Right lung (tissue), 5 donors: ENCODE results near the gene CDKAL1. TPM values are rescaled to one million over a fixed set of nuclear protein-coding genes. Genes with fewer than 3 reads are reported as not detected.
"Not testable (repeated sequence)": the region's sequence is repeated elsewhere in the genome, so short reads cannot be mapped to it uniquely, and the experiment has no call there.

Experiments used
- DNase-seq, 2 donors: peaks; one replicate each; pipeline ENCODE4 v3.0.0-alpha.2; 2013
- polyA plus RNA-seq, 5 donors: library from polyadenylated mRNA; unstranded; fragments of 120-200 nt; gene quantifications; one replicate each; pipeline versions ENCODE4 v1.2.1 to v1.2.3, GENCODE V29; 2013; ENCODE audit warnings: inconsistent platforms in 1 of 5, low replicate concordance in 1 of 5; ENCODE audit not compliant: insufficient read length in 5 of 5, insufficient read depth in 1 of 5

The CDKAL1 gene
- polyA plus RNA-seq, 5 donors = 15.1 to 19.5 (median 18.2) TPM

DNA sequence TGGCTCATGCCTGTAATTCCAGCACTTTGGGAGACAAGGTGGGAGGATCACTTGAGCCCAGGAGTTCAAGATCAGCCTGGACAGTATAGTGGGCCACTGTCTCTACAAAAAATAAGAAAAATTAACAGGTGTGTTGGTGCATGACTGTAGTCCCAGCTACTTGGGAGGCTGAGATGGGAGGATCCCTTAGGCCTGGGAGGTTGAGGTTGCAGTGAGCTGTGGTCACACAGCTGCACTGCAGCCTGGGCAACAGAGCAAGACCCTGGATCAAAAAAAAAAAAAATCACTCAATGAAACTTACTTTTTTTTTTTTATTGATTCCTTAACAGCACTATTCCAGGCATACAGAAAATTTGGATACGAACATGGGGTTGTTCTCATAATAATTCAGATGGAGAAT is 14.0 kb downstream of the CDKAL1 start:
- no peak for DNase-seq

DNA sequence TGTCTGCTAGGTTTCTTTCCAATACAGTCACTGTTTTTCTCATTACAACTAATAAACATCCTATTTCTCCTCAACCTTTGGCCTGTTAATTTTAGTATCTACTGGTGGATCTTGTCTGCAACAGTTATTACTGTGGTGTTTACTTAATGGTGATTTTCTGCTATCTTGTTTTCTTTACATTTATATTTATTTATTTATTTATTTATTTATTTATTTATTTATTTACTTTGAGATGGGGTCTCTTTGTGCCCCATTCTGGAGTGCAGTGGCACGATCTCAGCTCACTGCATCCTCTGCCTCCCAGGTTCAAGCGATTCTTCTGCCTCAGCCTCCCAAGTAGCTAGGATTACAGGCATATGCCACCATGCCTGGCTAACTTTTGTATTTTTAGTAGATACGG is 15.1 kb downstream of the CDKAL1 start:
- DNase-seq = not testable (repeated sequence)

DNA sequence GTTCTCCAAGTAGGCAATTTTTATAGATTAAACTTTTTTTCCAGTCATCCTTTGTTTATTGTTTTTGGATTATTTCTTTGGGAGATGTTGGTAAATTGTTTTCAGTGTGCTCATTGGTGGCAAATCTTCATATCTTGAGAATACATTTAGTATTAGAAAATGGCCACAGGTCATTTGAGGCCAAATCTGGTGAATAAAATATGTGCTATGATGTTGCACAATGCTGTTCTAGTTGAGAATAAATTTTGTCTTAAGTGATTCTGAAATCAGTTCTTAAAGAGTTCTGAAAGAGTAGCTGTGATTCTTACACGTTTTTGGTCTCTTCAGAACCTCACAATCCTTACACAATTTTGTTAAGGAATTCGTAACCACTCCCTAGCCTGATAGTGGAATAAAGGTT is 20.1 kb downstream of the CDKAL1 start:
- DNase-seq = no peak

DNA sequence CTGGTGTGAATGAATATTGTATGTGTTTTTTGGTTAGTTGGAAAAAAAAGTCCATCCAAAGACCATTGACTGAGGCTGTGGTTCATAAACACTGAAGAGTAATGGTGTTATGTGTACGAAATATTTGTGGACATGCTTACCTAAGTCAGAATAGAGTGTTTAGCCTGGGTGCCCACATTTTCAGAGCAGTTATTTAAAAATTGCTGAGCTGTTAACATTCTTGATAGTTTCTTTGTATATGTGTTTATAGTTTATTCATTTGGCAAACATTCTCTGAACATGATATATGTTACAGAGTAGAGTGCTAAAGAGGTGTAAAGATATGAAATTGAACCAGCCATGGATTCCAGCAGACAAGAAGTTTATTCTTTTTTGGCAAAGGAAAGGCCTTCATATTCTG is 20.6 kb downstream of the CDKAL1 start:
- DNase-seq = no peak

DNA sequence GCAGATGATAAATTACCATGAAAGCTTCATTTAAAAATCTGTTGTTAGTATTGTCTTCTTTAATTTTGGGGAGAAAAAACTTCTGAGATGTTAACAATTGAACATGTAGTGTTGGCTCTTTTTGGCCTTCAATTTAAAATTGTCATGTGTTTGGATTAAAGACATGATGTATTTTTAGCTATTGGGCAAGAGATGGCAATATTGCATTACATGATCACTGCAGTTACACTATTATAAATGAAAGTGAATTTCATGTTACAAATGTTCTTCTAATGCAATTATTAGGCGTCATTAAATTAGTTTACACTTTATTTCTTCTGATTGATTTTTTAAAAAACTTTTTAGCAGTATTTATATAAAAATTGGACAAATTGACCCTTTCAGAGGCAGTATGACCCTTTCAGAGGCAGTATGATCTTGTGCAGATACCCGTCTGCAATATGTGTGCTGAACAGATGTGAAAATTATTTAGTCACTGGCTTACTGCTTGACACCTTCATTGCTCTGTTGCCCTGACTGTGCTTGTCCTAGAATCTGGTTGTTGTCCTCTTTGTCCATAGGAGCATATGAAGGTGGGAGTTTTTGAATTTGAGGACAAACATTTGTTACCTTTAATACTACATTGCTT is 25.8 kb downstream of the CDKAL1 start:
- no peak for DNase-seq

DNA sequence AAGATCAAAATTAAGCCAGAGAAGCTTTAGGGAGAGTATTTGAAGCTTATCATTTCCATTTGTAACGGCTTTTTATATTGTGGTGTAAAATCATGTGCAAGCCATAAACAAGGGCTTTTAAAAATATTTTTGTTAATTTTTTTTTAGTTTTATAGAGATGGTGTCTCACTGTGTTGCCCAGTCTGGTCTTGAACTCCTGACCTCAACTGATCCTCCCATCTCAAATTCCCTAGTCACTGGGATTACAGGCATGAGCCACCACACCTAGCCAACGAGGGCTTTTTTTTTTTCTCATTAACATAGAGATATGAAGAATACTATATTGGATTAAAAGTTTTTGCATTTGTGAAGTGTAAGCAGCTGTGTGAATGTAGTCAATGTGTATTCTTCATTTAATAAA is 29.1 kb downstream of the CDKAL1 start:
- no peak for DNase-seq

DNA sequence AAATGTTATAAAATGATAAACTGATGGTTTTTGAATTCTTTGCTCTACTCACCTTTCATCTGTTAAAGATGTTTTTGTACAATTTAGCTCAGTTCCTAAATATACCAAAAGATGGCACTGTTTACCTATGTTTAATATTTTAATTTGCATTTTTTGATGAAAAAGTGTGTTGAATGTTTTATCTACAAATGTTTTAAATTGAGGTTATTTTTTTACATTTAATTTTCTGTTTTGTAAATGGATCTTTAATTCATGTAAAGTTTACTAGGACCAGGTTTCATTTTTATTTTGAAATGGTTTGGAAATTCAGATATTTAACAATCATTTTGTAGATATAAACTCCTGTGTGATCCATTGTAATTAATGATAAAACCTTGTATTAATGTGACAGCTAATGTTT is 30.0 kb downstream of the CDKAL1 start:
- peak in 1 of 2 donors; percentile 27 for DNase-seq

DNA sequence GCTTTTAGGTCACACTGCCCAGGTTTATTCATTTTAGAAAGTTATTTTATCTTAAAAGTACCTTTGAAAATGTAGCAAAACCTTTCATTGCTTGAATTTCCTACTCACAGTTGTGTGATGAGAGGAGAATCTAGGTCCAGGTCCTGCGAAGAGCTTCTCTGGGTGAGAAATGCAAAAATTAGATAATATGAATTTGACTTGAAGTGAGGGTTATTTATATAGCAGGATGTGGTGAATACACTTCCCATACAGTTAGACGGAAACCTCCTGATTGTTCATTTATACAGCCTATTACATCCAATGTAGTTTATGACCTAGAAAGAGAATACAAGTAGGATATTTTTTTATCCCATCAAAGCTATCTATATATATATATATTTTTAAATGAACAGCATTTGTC is 30.5 kb downstream of the CDKAL1 start:
- DNase-seq = no peak

DNA sequence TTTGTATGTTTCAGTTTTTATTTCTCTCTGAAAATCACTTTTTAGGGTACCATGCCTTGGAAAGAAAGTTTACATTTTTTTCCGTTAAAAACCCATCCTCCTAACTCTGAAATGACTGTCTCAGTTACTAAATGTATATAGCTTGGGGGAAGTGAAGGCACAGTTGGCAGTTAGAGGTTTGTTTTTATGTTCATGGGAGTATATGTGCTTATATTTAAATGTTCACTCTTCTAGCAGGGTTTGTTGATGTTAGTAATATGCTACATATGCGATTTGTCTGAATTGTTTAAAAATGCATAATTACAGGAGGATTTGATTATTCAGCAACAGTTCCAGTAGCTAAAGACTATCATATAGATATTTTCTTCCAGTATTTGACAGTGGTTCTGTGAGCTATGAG is 31.1 kb downstream of the CDKAL1 start:
- DNase-seq = no peak

DNA sequence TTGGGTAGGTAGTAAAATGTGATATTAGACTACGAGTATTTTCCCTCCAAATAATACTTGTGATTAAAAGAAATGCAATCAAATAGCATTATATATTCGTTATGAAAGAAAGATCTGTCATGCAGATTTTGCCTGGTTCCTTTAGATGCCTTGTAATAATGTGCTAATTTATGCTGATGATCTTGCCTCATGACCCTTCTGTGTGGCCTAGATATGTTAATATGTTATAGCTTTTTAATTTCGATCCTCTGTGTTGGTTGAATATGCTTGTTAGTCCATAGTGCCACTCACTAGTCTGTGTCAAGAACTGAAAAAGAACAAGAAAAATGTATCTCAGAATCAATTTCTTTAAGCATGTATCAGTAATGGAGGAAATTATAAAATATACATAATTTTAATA is 31.9 kb downstream of the CDKAL1 start:
- no peak for DNase-seq

DNA sequence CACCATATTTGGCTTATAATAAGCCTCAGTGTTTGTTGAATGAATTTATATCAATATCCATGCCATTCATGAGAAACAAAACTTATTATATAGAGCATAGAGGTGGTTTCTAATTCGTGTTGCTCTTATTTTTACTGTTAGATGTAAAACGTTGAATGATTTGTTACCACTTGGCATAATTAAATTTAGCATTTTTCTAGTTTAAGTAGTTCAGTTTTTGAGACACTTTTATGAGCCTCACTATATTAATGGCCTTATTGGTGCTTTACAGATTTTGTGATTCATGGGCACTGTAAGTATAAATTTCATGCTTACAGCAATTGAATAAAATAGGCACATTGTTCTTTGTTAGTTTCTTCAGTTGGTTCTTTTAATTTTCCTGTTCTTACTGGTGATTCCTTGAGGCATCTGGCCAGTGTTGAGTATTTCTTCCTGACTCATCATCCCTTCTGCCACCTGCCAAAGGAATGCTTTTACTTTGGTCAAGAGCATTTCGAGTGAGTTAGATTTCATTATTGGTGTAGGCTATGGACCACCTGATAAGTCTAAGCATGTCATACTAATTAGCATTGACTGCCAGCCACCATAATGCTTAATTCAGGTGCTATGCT is 34.8 kb downstream of the CDKAL1 start:
- no peak for DNase-seq

DNA sequence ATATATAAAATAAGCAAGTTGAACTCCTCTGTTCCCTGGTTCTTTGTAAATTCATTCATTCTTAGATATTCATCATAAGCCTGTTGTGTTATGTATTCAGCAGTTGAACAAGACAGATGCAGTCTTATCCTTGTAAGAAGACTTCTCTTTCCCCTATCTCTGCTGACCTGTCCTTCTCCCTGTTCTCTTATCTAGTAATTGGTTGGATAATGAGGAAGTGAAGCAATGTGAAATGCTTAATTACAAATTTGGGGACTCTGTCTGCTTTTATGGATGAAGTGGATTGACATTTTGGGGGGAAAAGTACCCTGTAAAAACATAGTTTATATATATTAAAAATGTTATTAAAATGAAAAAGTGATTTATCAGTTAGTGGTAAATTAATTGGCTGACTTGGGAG is 37.0 kb downstream of the CDKAL1 start:
- DNase-seq = no peak

DNA sequence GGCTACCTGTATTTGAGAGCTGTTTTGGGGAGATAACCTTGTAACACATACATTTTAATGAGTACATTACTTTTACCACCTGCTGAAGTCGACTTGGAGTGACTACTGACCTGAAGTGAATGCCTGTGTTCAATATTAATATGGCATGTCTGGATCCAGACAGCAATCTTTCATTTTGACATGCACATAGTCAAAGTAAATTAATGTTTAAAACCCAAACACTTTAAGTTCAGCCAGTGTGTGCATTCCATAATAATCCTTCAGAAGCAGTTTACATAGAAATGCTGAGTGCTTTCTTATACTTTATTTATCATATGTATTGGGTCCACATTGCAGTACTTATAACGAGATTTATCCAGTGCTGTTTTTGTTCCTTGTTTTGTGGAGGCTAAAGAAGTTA is 38.0 kb downstream of the CDKAL1 start:
- DNase-seq = no peak

DNA sequence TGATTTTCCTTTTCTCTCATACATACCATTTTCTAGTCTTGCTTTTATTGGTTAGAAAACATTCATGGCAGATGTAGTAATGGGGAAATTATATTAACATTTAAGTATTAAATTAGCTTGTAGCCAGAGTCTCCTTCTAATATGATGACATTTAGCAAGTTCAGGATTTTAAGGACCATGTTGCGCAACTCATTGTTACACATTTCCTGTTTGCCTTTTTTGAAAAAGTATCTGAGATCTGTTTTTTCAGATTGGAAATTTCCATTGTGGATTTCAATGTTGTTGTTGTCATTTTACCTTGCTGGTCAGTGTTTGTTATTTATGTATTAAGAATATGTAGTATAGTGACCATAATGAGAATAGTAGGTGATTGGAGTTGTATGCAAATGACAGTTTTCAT is 38.7 kb downstream of the CDKAL1 start:
- DNase-seq = peak in 1 of 2 donors; percentile 31

DNA sequence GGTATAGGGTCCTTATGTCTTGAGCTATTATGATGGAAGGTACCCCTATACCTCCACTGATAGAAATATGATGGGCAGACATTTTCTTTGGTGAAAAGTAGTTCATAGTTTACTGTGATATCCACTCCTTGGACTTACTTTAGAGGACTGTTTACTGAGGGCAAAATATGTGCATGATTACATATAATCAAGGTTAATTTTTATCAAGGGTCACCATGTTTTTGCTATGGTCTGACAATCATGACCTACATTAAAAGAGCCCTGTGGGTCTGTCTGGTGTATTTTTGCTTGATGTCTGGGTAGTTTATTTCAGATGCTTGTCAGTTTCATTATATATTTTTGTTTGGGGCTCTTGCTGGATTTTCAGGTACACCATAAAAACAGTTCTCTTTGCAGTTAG is 40.1 kb downstream of the CDKAL1 start:
- no peak for DNase-seq

DNA sequence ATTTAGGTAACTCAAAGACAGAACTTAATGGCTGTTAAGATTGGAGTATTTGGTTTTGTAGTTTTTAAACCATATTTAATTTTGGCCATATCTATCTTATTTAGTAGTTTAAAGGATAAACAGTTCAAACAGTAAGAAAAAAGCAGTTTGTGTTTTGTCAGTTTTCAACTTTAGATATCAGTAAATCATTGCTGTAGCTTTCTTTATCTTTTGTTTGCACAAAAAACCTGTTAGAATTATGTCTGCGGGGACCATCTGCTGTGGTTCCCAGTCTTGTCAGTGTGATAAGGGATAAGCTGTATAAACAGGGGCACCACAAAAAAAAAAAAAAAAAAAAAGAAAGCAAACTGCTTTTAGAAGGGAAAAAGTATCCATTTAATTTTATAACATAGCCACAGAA is 40.9 kb downstream of the CDKAL1 start:
- DNase-seq = no peak

DNA sequence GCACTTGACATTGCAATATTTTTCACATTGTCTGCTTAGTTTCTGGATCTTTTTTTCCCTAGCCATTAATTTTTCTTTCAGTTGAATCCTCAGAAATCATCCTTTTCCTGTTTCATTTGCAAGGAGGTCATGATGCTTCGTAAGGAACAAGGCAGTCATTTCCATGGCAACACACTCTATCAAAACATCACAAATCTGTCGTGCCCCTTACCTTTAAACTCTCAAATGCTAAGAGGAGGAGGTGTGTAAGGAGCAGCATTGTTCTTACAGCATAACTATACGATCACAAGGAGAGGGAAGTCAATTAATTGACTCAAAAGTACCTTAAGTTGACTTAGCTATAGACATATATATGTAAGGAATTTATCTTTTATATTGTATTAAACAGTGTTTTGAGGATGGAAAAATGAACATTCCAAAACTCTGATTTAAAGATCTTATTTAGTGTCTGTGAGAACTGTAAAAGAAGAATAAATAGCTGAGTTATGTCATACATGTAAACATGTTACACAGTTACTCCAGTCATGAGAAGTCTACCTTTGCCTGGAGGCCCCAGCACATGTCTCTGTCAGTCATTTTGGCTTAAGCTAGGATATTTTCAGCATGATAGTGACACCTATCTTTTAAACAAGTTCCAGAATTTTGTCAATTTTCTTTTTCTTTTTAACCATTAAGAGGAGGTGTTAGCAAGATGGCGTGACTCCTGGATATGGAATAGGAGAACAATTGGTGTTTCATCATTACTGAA is 41.6 kb downstream of the CDKAL1 start:
- no peak for DNase-seq

DNA sequence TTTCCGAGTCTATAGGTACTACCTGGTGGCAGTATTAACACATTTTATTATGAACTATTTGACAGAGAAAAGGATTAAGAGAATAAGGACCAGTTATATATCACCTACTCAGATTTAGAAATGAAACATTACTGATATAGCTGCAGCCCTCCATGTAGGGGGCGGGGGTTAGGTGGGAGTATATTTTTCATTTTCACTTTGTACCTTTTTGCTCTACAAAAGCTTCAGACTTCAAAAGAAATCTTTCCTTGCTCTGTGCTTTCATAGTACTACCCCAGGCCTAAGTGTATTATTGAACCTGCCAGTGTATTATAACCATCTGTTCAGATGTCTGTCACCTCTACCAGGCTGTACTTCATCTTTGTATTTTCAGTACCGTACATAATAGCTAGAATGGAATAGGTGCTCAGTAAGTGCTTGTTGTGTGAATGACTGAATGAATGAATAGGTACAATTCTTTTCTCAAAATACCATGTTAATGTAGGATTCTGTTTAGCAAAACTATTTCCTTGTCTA is 43.0 kb downstream of the CDKAL1 start:
- no peak for DNase-seq

DNA sequence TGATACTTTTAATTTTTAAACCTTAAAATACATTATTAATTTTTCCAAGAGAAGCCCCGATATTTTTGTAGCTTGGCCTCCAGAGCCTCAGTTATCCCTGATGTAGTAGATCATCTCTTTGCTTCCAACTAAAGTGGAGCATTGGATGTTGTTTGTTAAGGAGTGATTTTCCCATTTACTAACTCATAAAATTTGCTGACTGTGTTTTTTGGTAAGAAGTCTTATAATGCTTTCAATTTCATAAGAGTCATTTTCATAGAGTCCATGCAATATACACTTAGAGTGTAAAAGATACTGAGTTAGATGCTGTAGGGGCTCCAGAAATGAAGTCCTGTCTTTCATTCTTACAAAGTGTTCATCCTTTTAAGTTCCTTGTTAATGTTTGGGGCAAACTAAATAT is 46.8 kb downstream of the CDKAL1 start:
- no peak for DNase-seq

DNA sequence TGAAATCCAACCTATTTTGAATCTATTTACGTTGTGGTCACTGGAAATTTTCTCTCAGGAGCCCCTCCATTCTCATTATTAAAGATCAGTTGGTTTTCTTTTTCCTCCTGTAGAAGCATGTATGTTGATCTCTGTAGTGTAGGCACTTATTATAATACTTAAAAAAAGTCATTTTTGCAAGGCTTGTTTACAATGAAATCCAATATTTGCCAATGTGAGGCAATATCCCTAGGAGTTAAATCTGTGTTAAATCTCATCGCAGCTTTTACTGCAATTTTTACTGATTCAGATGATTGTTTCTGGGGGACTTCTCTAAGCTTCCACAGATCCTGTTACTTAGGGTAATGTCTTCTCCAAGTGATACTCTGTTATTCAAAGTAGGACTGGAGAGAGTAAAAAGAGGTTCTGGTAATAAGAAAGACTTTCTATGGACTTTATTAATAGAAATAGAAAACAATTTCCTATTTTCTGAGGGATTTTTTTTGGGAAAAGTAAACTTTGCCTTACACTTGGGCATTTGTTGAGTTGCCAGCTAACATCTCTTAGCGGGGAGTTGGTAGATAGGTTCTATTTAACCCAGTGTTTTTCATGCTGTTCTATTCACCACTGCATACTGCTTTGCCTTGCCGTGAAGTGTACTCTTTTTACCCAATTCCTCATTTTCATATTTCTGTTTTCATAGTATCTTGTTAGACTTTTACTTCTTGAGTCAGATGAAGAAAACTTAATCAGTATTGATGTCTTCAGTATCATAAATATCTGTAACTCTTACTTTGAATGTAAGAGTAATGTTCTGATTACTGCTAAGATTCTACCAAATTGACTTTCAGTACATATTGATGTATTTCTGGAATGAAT is 48.6 kb downstream of the CDKAL1 start:
- no peak for DNase-seq

DNA sequence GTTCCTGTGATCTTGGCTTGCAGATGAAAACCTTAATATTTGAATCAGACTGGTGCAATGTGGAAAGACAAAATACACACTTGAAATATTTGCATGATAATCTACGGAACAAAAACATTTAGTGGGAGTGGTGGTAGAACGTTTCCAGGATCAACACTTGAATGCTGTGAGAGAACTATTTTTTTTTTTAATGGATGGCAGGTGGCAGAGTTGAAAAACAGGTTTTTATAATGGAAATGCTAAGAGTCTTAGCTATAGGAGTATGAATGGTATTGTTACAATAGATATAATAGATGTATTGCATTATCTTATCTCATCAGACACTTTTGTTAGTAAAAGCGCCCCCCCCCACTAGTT is 49.2 kb downstream of the CDKAL1 start:
- no peak for DNase-seq

DNA sequence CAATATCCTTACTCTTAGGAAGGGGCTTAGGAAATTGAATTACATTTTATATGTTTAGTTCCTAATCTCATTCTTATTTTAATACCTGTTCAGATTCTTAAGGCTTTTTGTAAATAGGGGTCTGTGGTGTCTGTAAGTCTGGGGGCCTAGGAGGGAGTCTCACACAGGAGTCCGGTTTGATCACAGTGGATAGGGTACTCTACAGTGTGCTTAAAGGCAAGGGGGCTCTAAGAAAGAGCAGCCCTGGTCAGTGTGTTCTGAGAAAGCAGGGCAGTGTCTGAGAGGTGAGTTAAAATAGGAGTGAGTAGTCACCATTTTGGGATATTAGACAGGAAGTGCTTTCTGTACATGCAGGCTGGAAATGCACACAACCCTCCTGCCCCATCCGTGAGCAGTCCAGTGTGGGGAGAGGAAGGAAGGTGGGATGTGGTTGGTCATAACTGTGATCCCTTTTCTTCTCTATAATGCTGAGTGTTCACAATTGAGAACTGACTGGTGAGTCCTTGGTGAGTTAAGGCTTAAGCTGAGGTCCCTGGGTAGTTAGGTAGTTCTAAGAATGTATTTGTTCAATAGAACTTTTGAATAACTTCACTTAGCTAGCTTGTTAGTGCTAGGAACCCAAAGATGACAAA is 50.0 kb downstream of the CDKAL1 start:
- DNase-seq = no peak
